Loucy (cell line): Measurements from ENCODE around the gene ATAD3C.

Source experiments
- H2AFZ ChIP-seq: fragments of 200-600 bp; sonication (generic); 2 replicates; pipeline ENCODE4 v1.6.0; 2016; ENCODE audit warnings: antibody characterized with exemption, mild to moderate bottlenecking, low read length, moderate library complexity
- H3F3A ChIP-seq: fragments of 200-600 bp; 2 replicates; pipeline ENCODE4 v1.6.0; 2016; ENCODE audit warnings: antibody characterized with exemption, low read depth, mild to moderate bottlenecking
- H3K27me3 ChIP-seq: fragments of 200-600 bp; sonication (generic); 2 replicates; pipeline ENCODE4 v1.6.1; 2014; ENCODE audit warnings: low read length, mild to moderate bottlenecking; ENCODE audit not compliant: insufficient read depth, poor library complexity, severe bottlenecking
- H3K36me3 ChIP-seq: fragments of 200-600 bp; sonication (generic); 2 replicates; pipeline ENCODE4 v1.6.1; 2016; ENCODE audit warnings: low read length; ENCODE audit not compliant: insufficient read depth
- H3K4me1 ChIP-seq: fragments of 200-600 bp; sonication (generic); 2 replicates; pipeline ENCODE4 v1.5.1; 2014; ENCODE audit warnings: low read length, mild to moderate bottlenecking; ENCODE audit not compliant: insufficient read depth, poor library complexity, severe bottlenecking
- H3K4me2 ChIP-seq: fragments of 200-600 bp; sonication (generic); 2 replicates; pipeline ENCODE4 v1.6.0; 2014; ENCODE audit warnings: antibody characterized with exemption, low read length, low read depth, mild to moderate bottlenecking; ENCODE audit not compliant: poor library complexity, severe bottlenecking
- H3K4me3 ChIP-seq: fragments of 200-600 bp; sonication (generic); 2 replicates; pipeline ENCODE4 v1.5.1; 2014; ENCODE audit warnings: low read length, mild to moderate bottlenecking, mixed read lengths; ENCODE audit not compliant: poor library complexity, severe bottlenecking
- H3K79me2 ChIP-seq: fragments of 200-600 bp; sonication (generic); 2 replicates; pipeline ENCODE4 v1.6.1; 2014; ENCODE audit warnings: low read length; ENCODE audit not compliant: insufficient read depth
- H3K9ac ChIP-seq: fragments of 200-600 bp; sonication (generic); 2 replicates; pipeline ENCODE4 v1.6.0; 2014; ENCODE audit warnings: mild to moderate bottlenecking, low read depth, low read length, moderate library complexity; ENCODE audit not compliant: poor library complexity, severe bottlenecking
- H3K9me2 ChIP-seq: fragments of 200-600 bp; sonication (generic); replicated peaks from 2 replicates; pipeline ENCODE4 v1.6.1; 2016; ENCODE audit warnings: low read depth, low read length, mixed read lengths
- H3K9me3 ChIP-seq: fragments of 200-600 bp; sonication (generic); 2 replicates; pipeline ENCODE4 v1.6.1; 2014; ENCODE audit warnings: mild to moderate bottlenecking, antibody characterized with exemption, low read length, low read depth; ENCODE audit not compliant: insufficient read depth
- H4K20me1 ChIP-seq: fragments of 200-600 bp; sonication (generic); 2 replicates; pipeline ENCODE4 v1.6.0; 2014; ENCODE audit warnings: antibody characterized with exemption, low read length, mild to moderate bottlenecking; ENCODE audit not compliant: insufficient read depth, poor library complexity, severe bottlenecking
- CTCF ChIP-seq: fragments of 200-600 bp; sonication (generic); conservative IDR thresholded peaks from 2 replicates; pipeline ENCODE4 v1.5.1; 2014; ENCODE audit warnings: mild to moderate bottlenecking, antibody characterized with exemption, low read length
- EZH2phosphoT487 ChIP-seq: fragments of 200-600 bp; IDR thresholded peaks from 2 replicates; pipeline ENCODE4 v1.6.1; 2018; ENCODE audit warnings: antibody characterized with exemption, mild to moderate bottlenecking, moderate library complexity, borderline replicate concordance

Gene ATAD3C

GRCh38 chr1:1432274-1432950 lies 17.1 kb upstream of the ATAD3C start:
- Histone ChIP-seq H3K4me2 (no peak overlapping the region), H3K4me3 (no peak overlapping the region), H2AFZ (no peak overlapping the region)

GRCh38 chr1:1432951-1433803 lies 16.3 kb upstream of the ATAD3C start:
- no peak overlapping the region for H3K4me3 ChIP-seq
- no peak overlapping the region for H3K4me2 ChIP-seq
- H3K36me3 ChIP-seq, result no peaks in the 10 kb centered on the region
- no peaks in the 10 kb centered on the region for H3F3A ChIP-seq
- no peaks in the 10 kb centered on the region for H4K20me1 ChIP-seq
- H3K27me3 ChIP-seq, result no peaks in the 10 kb centered on the region
- no peak overlapping the region for H2AFZ ChIP-seq
- no peaks in the 10 kb centered on the region for H3K79me2 ChIP-seq
- no peaks in the 10 kb centered on the region for H3K9me3 ChIP-seq
- TF ChIP-seq CTCF (no peak), EZH2phosphoT487 (no peak)
- peaks cover 13% of the 10 kb centered on the region for H3K4me1 ChIP-seq
- no peak overlapping the region for H3K9ac ChIP-seq
- H3K9me2 ChIP-seq, result no peaks in the 10 kb centered on the region

More at GRCh38 chr1:1432274-1432950, 17.1 kb upstream of the ATAD3C start:
- no peaks in the 10 kb centered on the region for H3K9me2 ChIP-seq
- no peak overlapping the region for H3K9ac ChIP-seq
- no peaks in the 10 kb centered on the region for H3K27me3 ChIP-seq
- H3K36me3 ChIP-seq, result no peaks in the 10 kb centered on the region
- TF ChIP-seq EZH2phosphoT487 (no peak), CTCF (no peak)
- H3K4me1 ChIP-seq, result peaks cover 6% of the 10 kb centered on the region
- H3K9me3 ChIP-seq, result no peaks in the 10 kb centered on the region
- H3K79me2 ChIP-seq, result no peaks in the 10 kb centered on the region
- no peaks in the 10 kb centered on the region for H3F3A ChIP-seq
- H4K20me1 ChIP-seq, result no peaks in the 10 kb centered on the region

- Histone ChIP-seq H3K9ac (no peak overlapping the region), H3F3A (no peaks in the 10 kb centered on the region), H3K4me2 (no peak overlapping the region)
Observed at GRCh38 chr1:1433804-1434130, 15.7 kb upstream of the ATAD3C start.

More at GRCh38 chr1:1433804-1434130, 15.7 kb upstream of the ATAD3C start:
- no peaks in the 10 kb centered on the region for H3K36me3 ChIP-seq
- no peaks in the 10 kb centered on the region for H3K79me2 ChIP-seq
- no peak overlapping the region for H3K4me3 ChIP-seq
- H3K27me3 ChIP-seq, result no peaks in the 10 kb centered on the region
- H3K4me1 ChIP-seq, result peaks cover 19% of the 10 kb centered on the region
- no peaks in the 10 kb centered on the region for H3K9me2 ChIP-seq
- H3K9me3 ChIP-seq, result no peaks in the 10 kb centered on the region
- H2AFZ ChIP-seq, result no peak overlapping the region
- no peak for TF ChIP-seq EZH2phosphoT487
- no peak for TF ChIP-seq CTCF
- H4K20me1 ChIP-seq, result no peaks in the 10 kb centered on the region
